Measurements from ENCODE around the gene SLC35B2.

Gene SLC35B2

GRCh38 chr6:44257025-44257752 is at the start of gene SLC35B2:
Gene SLC35B2 (minus strand): TSS chr6:44257528. CDS start chr6:44257410, 118 bp downstream.
- DNase-seq, result peak in 1 of 2 experiments; percentile 76

- DNase-seq, result no peak
Measured at GRCh38 chr6:44306710-44307109, 49.4 kb upstream of the SLC35B2 start.

- DNase-seq, result no peak
Measured at GRCh38 chr6:44305200-44305725, 47.9 kb upstream of the SLC35B2 start.

GRCh38 chr6:44304282-44305199 is 47.2 kb upstream of the SLC35B2 start:
- DNase-seq, result peak in 1 of 2 experiments; percentile 26

GRCh38 chr6:44303842-44304241 is 46.5 kb upstream of the SLC35B2 start:
- DNase-seq, result no peak

- DNase-seq, result no peak
Measured at GRCh38 chr6:44302856-44303255, 45.5 kb upstream of the SLC35B2 start.

- no peak for DNase-seq
Measured at GRCh38 chr6:44301782-44302564, 44.6 kb upstream of the SLC35B2 start.

GRCh38 chr6:44301106-44301505 is 43.8 kb upstream of the SLC35B2 start:
- no peak for DNase-seq

GRCh38 chr6:44300292-44300823 is 43.0 kb upstream of the SLC35B2 start:
- DNase-seq, result no peak

- no peak for DNase-seq
Measured at GRCh38 chr6:44298864-44299263, 41.5 kb upstream of the SLC35B2 start.

- no peak for DNase-seq
Measured at GRCh38 chr6:44298055-44298803, 40.9 kb upstream of the SLC35B2 start.

- no peak for DNase-seq
Measured at GRCh38 chr6:44297063-44298038, 40.0 kb upstream of the SLC35B2 start.

GRCh38 chr6:44294832-44295791 is 37.8 kb upstream of the SLC35B2 start:
- no peak for DNase-seq

- peak in 1 of 2 experiments; percentile 34 for DNase-seq
Measured at GRCh38 chr6:44292661-44293365, 35.5 kb upstream of the SLC35B2 start.

GRCh38 chr6:44291841-44292240 is 34.5 kb upstream of the SLC35B2 start:
- DNase-seq, result no peak

GRCh38 chr6:44289726-44290260 is 32.5 kb upstream of the SLC35B2 start:
- peak; percentile 72 to 91 for DNase-seq

- no peak for DNase-seq
Measured at GRCh38 chr6:44286747-44287146, 29.4 kb upstream of the SLC35B2 start.

- no peak for DNase-seq
Measured at GRCh38 chr6:44286285-44286565, 28.9 kb upstream of the SLC35B2 start.

All from NCI-H446 (cell line).